NCI-H1417 treated with DMSO at 0.1 percent for 48 hours (cell line): ENCODE measurements around the gene MLNR.

Experiments used
- DNase-seq: peaks from one replicate; lab custom pipeline; 2025; lab: John Stamatoyannopoulos, UW

Gene MLNR

DNA sequence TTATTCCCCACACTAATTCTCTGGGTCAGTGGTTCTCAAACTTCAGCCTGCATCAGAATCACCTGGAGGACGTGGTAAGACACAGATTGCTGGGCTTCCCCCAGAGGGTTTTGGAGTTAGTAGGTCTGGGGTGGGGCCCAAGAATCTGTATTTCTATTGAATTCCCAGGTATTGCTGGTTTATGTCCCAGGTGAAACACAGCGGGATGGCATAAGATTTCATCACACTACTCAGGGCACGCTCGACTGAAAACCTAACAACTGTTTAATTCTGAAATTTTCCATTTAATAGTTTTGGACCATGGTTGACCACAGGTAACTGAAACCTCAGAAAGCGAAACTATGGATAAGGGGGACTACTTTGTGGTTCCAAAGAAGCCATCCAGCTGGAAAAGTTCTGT is 6.5 kb downstream of the MLNR start:
- no peak for DNase-seq

- DNase-seq = no peak
Measured at GRCh38 chr13:49234741-49235140, 14.6 kb downstream of the MLNR start.

GRCh38 chr13:49235856-49236431 is 15.8 kb downstream of the MLNR start:
- DNase-seq = no peak

- DNase-seq = no peak
Measured at GRCh38 chr13:49238621-49239020, 18.5 kb downstream of the MLNR start.

- DNase-seq = no peak
Measured at GRCh38 chr13:49240017-49240416, 19.9 kb downstream of the MLNR start.

GRCh38 chr13:49241296-49241695 is 21.2 kb downstream of the MLNR start:
- no peak for DNase-seq

- no peak for DNase-seq
Measured at GRCh38 chr13:49245101-49245500, 25.0 kb downstream of the MLNR start.

DNA sequence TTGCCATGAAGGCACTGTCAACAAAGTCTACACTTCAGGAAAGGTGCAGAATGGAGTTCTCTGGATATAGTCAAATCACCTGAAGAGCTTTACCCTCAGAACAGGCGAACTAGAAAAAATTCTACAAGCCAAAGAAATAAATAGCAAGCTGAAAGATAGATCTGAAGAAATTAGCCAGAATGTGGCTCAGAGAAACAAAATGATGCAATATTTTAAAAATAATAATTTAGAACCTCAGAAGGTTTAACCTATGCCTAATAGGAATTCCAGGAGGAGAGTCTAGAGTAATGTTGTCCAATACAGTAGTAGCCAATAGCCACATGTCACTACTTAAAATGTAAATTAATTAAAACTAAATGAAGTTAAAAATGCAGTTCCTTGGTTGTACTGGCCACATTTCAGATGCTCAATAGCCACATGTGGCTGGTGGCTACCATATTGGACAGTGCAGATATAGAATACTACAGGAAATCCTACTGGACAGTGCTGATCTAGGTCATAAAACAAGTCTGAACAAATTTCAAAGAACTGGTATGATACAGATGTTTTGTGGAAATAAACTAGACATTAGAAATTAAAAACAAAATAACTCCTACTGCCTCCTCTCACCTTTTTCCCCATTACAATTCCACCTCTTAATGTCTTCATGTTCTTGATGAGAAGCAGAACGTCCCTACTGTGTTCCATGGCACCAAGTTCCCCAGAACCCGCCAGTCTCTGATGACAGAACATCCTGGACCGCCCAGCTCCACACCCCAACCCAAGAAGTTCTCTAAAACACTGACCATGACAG is 26.9 kb downstream of the MLNR start:
- no peak for DNase-seq

- DNase-seq = no peak
Measured at GRCh38 chr13:49247643-49248621, 27.8 kb downstream of the MLNR start, which contains the start of gene CDADC1. Gene CDADC1, plus strand, starts transcription at chr13:49247925. Its CDS starts 113 bp downstream, at chr13:49248038.

DNA sequence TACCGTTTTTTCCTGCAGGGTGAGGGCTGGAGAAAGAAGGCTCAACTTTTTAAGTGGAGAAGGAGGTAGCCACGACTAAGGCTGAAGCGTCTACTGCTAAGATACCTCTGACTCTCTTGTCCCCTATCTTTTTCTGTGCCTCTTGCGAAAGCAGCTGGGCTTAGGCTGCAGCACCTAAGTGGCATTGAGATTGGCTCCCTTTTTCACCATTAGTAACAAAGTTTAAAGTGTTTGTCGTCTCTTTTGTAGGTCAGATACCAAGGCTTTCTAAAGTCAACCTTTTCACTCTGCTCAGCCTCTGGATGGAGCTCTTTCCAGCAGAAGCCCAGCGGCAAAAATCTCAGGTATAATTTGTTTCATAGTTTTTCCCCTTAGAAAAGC is 28.5 kb downstream of the MLNR start:
- no peak for DNase-seq

DNA sequence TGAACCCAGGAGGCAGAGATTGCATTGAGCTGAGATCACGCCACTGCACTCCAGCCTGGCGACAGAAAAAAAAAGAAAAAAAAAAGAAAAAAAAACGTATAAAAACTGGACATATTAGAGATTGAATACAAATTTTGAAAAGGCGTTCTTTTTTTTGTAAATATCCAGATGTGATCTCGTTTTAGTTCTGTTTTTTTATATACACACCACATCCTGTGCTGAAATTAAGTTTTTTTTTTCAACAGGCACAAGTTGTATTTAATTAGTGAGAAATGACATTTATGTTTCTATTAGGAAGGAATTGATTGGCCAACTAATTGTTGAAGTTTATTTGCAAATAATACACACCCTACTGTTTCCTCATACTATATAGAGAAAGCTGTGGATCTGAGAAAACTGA is 31.2 kb downstream of the MLNR start:
- DNase-seq = no peak

- DNase-seq = no peak
Measured at GRCh38 chr13:49253310-49253709, 33.2 kb downstream of the MLNR start.

- no peak for DNase-seq
Measured at GRCh38 chr13:49254007-49254406, 33.9 kb downstream of the MLNR start.

- DNase-seq = no peak
Measured at GRCh38 chr13:49256841-49257240, 36.7 kb downstream of the MLNR start.

DNA sequence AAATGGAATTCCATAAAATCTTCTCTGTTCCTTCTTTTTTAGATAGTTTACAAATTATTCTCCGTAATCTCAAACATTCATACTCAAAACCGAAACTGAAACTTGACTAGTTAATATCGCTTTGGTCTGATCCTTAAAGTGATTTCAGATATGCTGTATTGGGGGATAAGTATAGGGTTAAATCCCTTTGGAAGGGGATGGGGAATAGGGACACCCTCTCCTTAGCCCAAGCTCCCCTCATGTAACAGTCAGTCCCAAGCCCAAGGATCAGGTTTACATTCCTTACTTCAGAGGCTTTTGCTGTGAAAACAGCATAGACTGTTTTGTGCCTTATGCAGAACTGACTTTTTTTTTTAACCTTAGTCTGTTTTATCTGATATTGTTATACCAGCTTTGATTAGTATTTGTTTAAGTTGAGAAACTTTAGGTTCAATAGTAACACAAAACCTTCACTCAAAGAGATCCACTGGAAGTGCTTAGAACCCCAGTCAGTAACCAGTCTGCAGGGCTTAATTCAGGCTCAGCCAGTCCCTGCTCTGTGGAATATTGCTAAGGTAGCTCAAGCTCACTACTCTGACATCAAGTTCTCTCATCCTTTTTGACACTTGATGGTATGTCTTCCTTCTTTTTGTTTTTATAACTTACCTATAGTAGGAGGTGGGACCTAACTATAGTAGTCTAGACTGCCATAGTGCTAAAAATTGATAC is 38.1 kb downstream of the MLNR start:
- no peak for DNase-seq

- DNase-seq = no peak
Measured at GRCh38 chr13:49259586-49259985, 39.4 kb downstream of the MLNR start.

- no peak for DNase-seq
Measured at GRCh38 chr13:49262634-49263033, 42.5 kb downstream of the MLNR start.

DNA sequence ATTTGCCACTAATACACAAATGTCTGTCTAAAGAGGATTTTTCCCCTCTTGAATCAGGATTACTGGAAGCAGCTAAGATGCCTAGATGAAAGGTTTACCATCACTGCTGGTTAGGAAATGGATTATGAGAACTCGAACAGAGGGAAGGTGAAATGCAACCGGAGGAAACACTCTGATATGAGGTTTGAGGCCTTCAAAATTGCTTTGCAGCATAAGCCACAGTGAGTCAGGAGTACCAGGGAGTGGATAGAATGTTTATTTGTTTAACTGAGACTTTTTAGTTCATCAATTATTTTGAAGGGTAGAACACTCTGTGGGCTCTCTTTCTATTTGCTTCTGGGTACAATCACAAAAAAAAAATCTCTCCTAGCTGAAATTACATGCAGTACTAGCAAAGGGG is 45.7 kb downstream of the MLNR start:
- DNase-seq = no peak

GRCh38 chr13:49271264-49271663 is 51.1 kb downstream of the MLNR start:
- no peak for DNase-seq
